BJ (cell line): ENCODE results near the gene RBM20. TPM values are rescaled to one million over a fixed set of nuclear protein-coding genes. Genes with fewer than 3 reads are reported as not detected.

Experiments used
- CTCF ChIA-PET: fragments of 350-600 bp; formaldehyde crosslinking; extraction: SDS; loops from one replicate; lab custom pipeline; 2021; ENCODE audit warnings: antibody characterized with exemption, inconsistent platforms; lab: Yijun Ruan, JAX
- POLR2A ChIA-PET: fragments of 300-600 bp; sonication (Branson Sonifier 250); formaldehyde crosslinking; extraction: SDS; loops from one replicate; lab custom pipeline; 2021; ENCODE audit warnings: antibody characterized with exemption; lab: Charles Lee
- DNase-seq: peaks from one replicate; pipeline ENCODE4 v3.0.0-alpha.2; 2011; ENCODE audit warnings: low read depth
- H3K27me3 ChIP-seq: 2 replicates; pipeline ENCODE4 v1.6.0; 2011; ENCODE audit warnings: low read length; ENCODE audit not compliant: control insufficient read depth, insufficient read depth
- H3K36me3 ChIP-seq: 2 replicates; pipeline ENCODE4 v1.5.1; 2011; ENCODE audit warnings: low read length; ENCODE audit not compliant: control insufficient read depth, insufficient read depth
- H3K4me3 ChIP-seq: 2 replicates; pipeline ENCODE4 v1.5.1; 2011; ENCODE audit warnings: low read depth, mild to moderate bottlenecking, control low read depth, low read length
- CTCF ChIP-seq: IDR thresholded peaks from 2 replicates; pipeline ENCODE4 v1.5.1; 2011; ENCODE audit warnings: low read depth, mild to moderate bottlenecking, control low read depth, inconsistent platforms, low read length, moderate library complexity; ENCODE audit not compliant: insufficient read depth
- polyA plus RNA-seq: library from polyadenylated mRNA; depleted of rRNA; stranded (reverse); fragments of >200 nt; gene quantifications from 2 replicates; pipeline ENCODE4 v1.2.3, GENCODE V29; 2011

RBM20 gene
- polyA plus RNA-seq, 1 experiment = not detected

GRCh38 chr10:110649347-110650264 lies 5.5 kb downstream of the RBM20 start:
- no peak for DNase-seq
- ChIA-PET POLR2A (no interaction called here), CTCF (interaction anchor here (1.1 kb wide), 1 partner anchor 23 kb away, joined by 3 read pairs; no protein-coding TSS in a partner anchor)
- H3K36me3 ChIP-seq = no peaks in the 10 kb centered on the region
- no peak overlapping the region for H3K4me3 ChIP-seq
- H3K27me3 ChIP-seq = peaks cover 33% of the 10 kb centered on the region
- no peak for TF ChIP-seq CTCF

GRCh38 chr10:110650265-110650668 lies 6.1 kb downstream of the RBM20 start:
- ChIA-PET POLR2A (no interaction called here), CTCF (no interaction called here)
- TF ChIP-seq CTCF = no peak
- H3K4me3 ChIP-seq = no peak overlapping the region
- no peaks in the 10 kb centered on the region for H3K36me3 ChIP-seq
- peaks cover 28% of the 10 kb centered on the region for H3K27me3 ChIP-seq
- no peak for DNase-seq

GRCh38 chr10:110651044-110651958 lies 7.2 kb downstream of the RBM20 start:
- no peaks in the 10 kb centered on the region for H3K36me3 ChIP-seq
- peak; percentile 85 for DNase-seq
- TF ChIP-seq CTCF = 0 out of 2 replicates have a peak, but pooled peaks have one; percentile 20
- POLR2A ChIA-PET = no interaction called here
- CTCF ChIA-PET = interaction anchor here (0.6 to 1.3 kb wide), 3 partner anchors 20 to 1486 kb away, joined by 3 to 4 read pairs (median 3); no protein-coding TSS in a partner anchor
- H3K27me3 ChIP-seq = peaks cover 29% of the 10 kb centered on the region
- no peak overlapping the region for H3K4me3 ChIP-seq

- Histone ChIP-seq H3K27me3 (peaks cover 25% of the 10 kb centered on the region), H3K36me3 (no peaks in the 10 kb centered on the region), H3K4me3 (no peak overlapping the region)
- DNase-seq = no peak
- POLR2A ChIA-PET = interaction anchor here (0.6 kb wide), 1 partner anchor 12 kb away, joined by 5 read pairs; no protein-coding TSS in a partner anchor
- CTCF ChIA-PET = interaction anchor here (1.0 to 2.2 kb wide), 2 partner anchors 20 to 28 kb away, joined by 3 to 7 read pairs; no protein-coding TSS in a partner anchor
- TF ChIP-seq CTCF = no peak
Observed at GRCh38 chr10:110652475-110653118, 8.5 kb downstream of the RBM20 start.
